ENCODE results near the gene PACSIN2.

Gene PACSIN2

GRCh38 chr22:42881298-42881697, 133.7 kb downstream of the PACSIN2 start:
- no peaks in the 10 kb centered on the region for H3K27me3 ChIP-seq (ENCODE audit: control insufficient read depth in 5 of 5, insufficient read depth in 4 of 5, low read length in 5 of 5)
- H3K9ac ChIP-seq (ENCODE audit: low read length in 5 of 5): no peak overlapping the region
- H3K36me3 ChIP-seq (ENCODE audit: control insufficient read depth in 5 of 5, insufficient read depth in 5 of 5, low read length in 5 of 5): peaks cover 0 to 100% (median 94%) of the 10 kb centered on the region in 5 donors
- H3K4me1 ChIP-seq (ENCODE audit: control insufficient read depth in 5 of 5, insufficient read depth in 5 of 5, low read length in 5 of 5): peaks cover 0 to 5% (median 0%) of the 10 kb centered on the region in 5 donors
- H3K27ac ChIP-seq (ENCODE audit: low read depth, low read length): no peak overlapping the region
- no peaks in the 10 kb centered on the region for H3K9me3 ChIP-seq (ENCODE audit: control insufficient read depth in 5 of 5, low read length in 5 of 5)
- H3K4me3 ChIP-seq (ENCODE audit: low read depth in 1 of 5, low read length in 5 of 5): no peak overlapping the region

DNA sequence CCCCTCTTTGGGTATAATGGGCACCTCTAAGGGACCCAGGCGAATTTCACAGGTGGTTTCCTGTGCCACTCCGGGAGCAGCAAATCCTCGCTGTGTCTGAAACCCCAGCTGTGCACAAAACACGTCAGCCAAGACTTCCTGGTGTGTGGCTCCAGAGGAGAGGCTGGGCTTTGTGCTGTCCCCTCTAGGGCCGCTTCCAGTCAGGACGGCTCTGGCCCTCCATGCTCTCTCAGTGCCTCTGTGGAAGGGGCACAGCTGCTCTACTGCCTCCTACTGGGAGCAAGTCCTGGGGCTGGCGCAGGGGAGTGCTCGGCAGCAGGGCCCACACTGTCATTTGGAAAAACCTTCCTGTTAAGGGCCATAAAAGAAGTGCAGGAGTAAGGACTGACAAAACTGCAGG, 134.1 kb downstream of the PACSIN2 start:
- Histone ChIP-seq H3K27me3 (ENCODE audit: control insufficient read depth in 5 of 5, insufficient read depth in 4 of 5, low read length in 5 of 5) (no peaks in the 10 kb centered on the region), H3K27ac (ENCODE audit: low read depth, low read length) (no peak overlapping the region), H3K36me3 (ENCODE audit: control insufficient read depth in 5 of 5, insufficient read depth in 5 of 5, low read length in 5 of 5) (peaks cover 0 to 100% (median 94%) of the 10 kb centered on the region in 5 donors), H3K9me3 (ENCODE audit: control insufficient read depth in 5 of 5, low read length in 5 of 5) (no peaks in the 10 kb centered on the region), H3K9ac (ENCODE audit: low read length in 5 of 5) (no peak overlapping the region), H3K4me1 (ENCODE audit: control insufficient read depth in 5 of 5, insufficient read depth in 5 of 5, low read length in 5 of 5) (peaks cover 0 to 5% (median 0%) of the 10 kb centered on the region in 5 donors), H3K4me3 (ENCODE audit: low read depth in 1 of 5, low read length in 5 of 5) (no peak overlapping the region)

DNA sequence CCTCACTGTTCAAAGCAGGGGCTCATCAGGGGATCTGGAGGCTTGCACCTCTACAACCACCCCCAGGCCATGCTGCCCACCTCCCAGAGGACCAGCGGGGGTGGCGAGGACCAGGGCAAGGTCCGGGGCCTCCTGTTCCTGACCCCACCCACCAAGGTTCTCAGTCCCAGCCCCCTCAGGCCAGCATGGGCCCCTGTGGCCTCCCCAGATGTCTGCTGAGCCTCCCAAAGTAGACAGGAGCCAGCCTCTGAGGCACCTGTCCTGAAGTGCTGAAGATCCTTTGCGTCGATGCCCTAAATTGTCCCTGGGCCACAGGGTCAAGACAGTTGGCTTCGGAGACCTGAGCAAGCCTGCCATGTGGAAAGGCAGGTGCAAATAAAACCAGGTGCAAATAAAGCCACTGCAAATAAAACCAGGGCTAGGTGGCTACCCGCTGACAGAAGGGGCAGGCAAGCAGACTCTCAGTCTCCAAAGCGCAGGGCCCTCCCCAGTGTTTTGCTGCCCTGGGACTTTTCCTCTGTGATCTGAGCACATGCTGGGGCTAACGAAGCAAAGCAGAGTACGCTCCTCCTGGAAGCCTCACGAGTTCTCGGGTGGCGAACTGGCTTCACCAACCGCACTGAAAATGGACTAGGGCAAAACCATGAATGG, 135.5 kb downstream of the PACSIN2 start:
- no peak overlapping the region for H3K9ac ChIP-seq (ENCODE audit: low read length in 5 of 5)
- no peaks in the 10 kb centered on the region for H3K27me3 ChIP-seq (ENCODE audit: control insufficient read depth in 5 of 5, insufficient read depth in 4 of 5, low read length in 5 of 5)
- peaks cover 0 to 98% (median 90%) of the 10 kb centered on the region in 5 donors for H3K36me3 ChIP-seq (ENCODE audit: control insufficient read depth in 5 of 5, insufficient read depth in 5 of 5, low read length in 5 of 5)
- H3K9me3 ChIP-seq (ENCODE audit: control insufficient read depth in 5 of 5, low read length in 5 of 5): no peaks in the 10 kb centered on the region
- peaks cover 0 to 5% (median 0%) of the 10 kb centered on the region in 5 donors for H3K4me1 ChIP-seq (ENCODE audit: control insufficient read depth in 5 of 5, insufficient read depth in 5 of 5, low read length in 5 of 5)
- H3K4me3 ChIP-seq (ENCODE audit: low read depth in 1 of 5, low read length in 5 of 5): no peak overlapping the region
- H3K27ac ChIP-seq (ENCODE audit: low read depth, low read length): no peak overlapping the region

DNA sequence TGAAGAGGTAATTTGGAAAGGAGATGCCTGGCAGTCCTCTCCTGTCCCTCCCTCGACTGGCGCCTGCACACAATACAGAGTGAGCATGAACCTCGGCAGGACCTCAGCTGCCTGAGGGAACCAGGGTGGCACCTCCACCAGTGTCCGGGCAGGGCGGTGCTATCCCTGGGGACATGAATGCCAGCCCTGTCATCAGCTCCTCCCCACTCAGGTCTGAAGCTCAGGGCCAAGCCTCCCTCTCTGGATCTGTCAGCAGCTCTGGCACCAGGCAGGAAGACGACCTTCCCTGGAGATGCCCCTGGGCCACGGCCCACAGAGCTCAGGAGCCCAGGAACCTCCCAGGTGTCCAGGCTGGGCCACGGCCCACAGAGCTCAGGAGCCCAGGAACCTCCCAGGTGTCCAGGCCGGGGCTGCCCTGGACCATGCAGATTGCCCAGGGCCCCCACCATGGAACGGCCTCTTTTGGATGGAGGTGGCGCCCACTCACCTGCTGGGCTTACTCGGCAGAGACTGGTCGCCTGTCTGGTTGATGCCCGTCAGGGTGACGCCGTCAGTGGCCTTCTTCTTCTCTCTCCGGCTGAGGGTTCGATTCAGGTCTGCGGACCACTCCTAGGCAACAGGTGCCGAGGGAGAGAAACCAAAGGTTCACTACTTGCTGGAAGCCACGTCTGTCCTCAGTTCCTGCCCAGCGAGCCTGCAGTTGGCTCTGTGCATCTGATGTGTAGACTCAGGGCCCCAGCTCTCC, 136.2 kb downstream of the PACSIN2 start:
- H3K4me3 ChIP-seq (ENCODE audit: low read depth in 1 of 5, low read length in 5 of 5): no peak overlapping the region
- H3K36me3 ChIP-seq (ENCODE audit: control insufficient read depth in 5 of 5, insufficient read depth in 5 of 5, low read length in 5 of 5): peaks cover 0 to 97% (median 89%) of the 10 kb centered on the region in 5 donors
- H3K9me3 ChIP-seq (ENCODE audit: control insufficient read depth in 5 of 5, low read length in 5 of 5): no peaks in the 10 kb centered on the region
- H3K9ac ChIP-seq (ENCODE audit: low read length in 5 of 5): no peak overlapping the region
- H3K27me3 ChIP-seq (ENCODE audit: control insufficient read depth in 5 of 5, insufficient read depth in 4 of 5, low read length in 5 of 5): no peaks in the 10 kb centered on the region
- H3K27ac ChIP-seq (ENCODE audit: low read depth, low read length): no peak overlapping the region
- peaks cover 0 to 5% (median 0%) of the 10 kb centered on the region in 5 donors for H3K4me1 ChIP-seq (ENCODE audit: control insufficient read depth in 5 of 5, insufficient read depth in 5 of 5, low read length in 5 of 5)

DNA sequence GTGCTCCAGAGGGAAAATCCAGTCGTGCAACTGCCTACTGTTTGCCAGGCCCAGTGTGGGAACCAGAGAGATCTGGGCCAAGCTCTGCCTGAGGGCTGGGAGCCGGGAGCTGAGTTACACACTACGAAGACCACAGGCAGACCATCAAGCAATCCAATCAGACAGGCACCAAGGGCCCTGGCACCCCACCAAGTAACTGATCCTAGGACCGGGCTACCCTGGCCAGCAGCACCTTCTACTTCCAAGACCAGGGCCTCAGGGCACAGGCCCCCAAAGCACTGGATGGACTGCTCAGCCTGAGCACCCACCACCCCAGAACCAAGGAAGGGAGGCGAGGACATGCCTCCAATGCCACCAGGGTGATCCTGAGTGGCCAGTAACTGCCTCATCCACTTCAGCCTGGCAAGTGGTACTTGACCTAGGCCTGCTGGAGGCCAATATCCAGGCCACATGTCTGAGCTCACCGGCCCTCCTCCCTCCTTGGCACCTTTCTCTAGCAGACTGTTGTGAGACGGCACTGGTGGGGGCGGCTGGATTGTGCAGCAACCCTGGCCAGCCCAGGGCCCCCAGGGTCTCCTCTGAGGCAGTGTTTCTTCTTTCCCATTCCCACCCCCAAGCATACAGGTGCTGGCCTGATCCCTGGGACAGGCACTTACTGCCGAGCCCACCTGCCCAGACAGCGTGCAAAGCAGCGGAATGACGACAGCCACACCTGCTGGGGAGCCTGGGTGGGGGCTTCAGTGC, 137.2 kb downstream of the PACSIN2 start:
- peaks cover 0 to 5% (median 0%) of the 10 kb centered on the region in 5 donors for H3K4me1 ChIP-seq (ENCODE audit: control insufficient read depth in 5 of 5, insufficient read depth in 5 of 5, low read length in 5 of 5)
- no peak overlapping the region for H3K9ac ChIP-seq (ENCODE audit: low read length in 5 of 5)
- no peak overlapping the region for H3K4me3 ChIP-seq (ENCODE audit: low read depth in 1 of 5, low read length in 5 of 5)
- no peak overlapping the region for H3K27ac ChIP-seq (ENCODE audit: low read depth, low read length)
- no peaks in the 10 kb centered on the region for H3K9me3 ChIP-seq (ENCODE audit: control insufficient read depth in 5 of 5, low read length in 5 of 5)
- no peaks in the 10 kb centered on the region for H3K27me3 ChIP-seq (ENCODE audit: control insufficient read depth in 5 of 5, insufficient read depth in 4 of 5, low read length in 5 of 5)
- H3K36me3 ChIP-seq (ENCODE audit: control insufficient read depth in 5 of 5, insufficient read depth in 5 of 5, low read length in 5 of 5): peaks cover 0 to 95% (median 89%) of the 10 kb centered on the region in 5 donors

GRCh38 chr22:42877158-42877557, 137.8 kb downstream of the PACSIN2 start:
- Histone ChIP-seq H3K27ac (ENCODE audit: low read depth, low read length) (no peak overlapping the region), H3K36me3 (ENCODE audit: control insufficient read depth in 5 of 5, insufficient read depth in 5 of 5, low read length in 5 of 5) (peaks cover 0 to 95% (median 89%) of the 10 kb centered on the region in 5 donors), H3K27me3 (ENCODE audit: control insufficient read depth in 5 of 5, insufficient read depth in 4 of 5, low read length in 5 of 5) (no peaks in the 10 kb centered on the region), H3K9me3 (ENCODE audit: control insufficient read depth in 5 of 5, low read length in 5 of 5) (no peaks in the 10 kb centered on the region), H3K9ac (ENCODE audit: low read length in 5 of 5) (no peak overlapping the region), H3K4me3 (ENCODE audit: low read depth in 1 of 5, low read length in 5 of 5) (no peak overlapping the region), H3K4me1 (ENCODE audit: control insufficient read depth in 5 of 5, insufficient read depth in 5 of 5, low read length in 5 of 5) (peaks cover 0 to 5% (median 0%) of the 10 kb centered on the region in 5 donors)

DNA sequence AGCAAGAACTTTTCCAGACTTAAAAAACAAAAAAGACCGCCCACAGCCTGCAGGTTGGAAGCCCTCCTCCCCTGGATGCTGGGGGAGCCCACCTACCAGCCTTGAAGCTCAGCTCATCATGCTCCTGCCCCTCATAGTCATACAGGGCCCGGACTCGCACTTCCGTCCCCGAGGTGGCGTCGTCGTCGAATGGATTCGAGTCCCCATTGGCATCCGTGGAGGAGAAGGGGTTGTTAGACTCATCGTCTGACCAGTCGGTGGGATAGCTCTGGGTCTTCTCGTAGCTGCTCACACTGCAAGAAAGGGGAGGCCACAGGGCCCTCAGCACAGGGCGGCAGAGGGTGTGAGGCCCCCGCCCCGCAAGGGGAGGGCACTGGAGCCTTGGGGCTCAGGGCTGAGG, 138.9 kb downstream of the PACSIN2 start:
- no peaks in the 10 kb centered on the region for H3K27me3 ChIP-seq (ENCODE audit: control insufficient read depth in 5 of 5, insufficient read depth in 4 of 5, low read length in 5 of 5)
- peaks cover 0 to 95% (median 90%) of the 10 kb centered on the region in 5 donors for H3K36me3 ChIP-seq (ENCODE audit: control insufficient read depth in 5 of 5, insufficient read depth in 5 of 5, low read length in 5 of 5)
- H3K4me1 ChIP-seq (ENCODE audit: control insufficient read depth in 5 of 5, insufficient read depth in 5 of 5, low read length in 5 of 5): peaks cover 0 to 5% (median 0%) of the 10 kb centered on the region in 5 donors

DNA sequence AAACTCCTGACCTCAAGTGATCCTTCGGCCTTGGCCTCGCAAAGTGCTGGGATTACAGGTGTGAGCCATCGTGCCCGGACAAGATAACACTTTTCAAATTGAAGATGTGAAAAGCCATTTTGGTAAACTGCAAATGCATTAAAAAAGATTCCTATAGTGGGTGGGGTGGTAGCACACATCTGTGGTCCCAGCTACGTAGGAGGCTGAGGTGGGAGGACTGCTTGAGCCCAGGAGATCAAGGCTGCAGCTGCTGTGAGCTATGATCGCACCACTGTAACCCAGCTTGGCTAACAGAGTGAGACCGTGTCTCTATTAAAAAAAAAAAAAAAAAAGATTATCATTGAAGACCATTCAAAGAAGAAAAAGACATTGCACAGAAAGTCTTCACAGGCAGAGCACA, 140.9 kb downstream of the PACSIN2 start:
- no peaks in the 10 kb centered on the region for H3K9me3 ChIP-seq (ENCODE audit: control insufficient read depth in 5 of 5, low read length in 5 of 5)
- H3K9ac ChIP-seq (ENCODE audit: low read length in 5 of 5): no peak overlapping the region
- peaks cover 3 to 90% (median 78%) of the 10 kb centered on the region in 5 donors for H3K36me3 ChIP-seq (ENCODE audit: control insufficient read depth in 5 of 5, insufficient read depth in 5 of 5, low read length in 5 of 5)

More for the DNA sequence above, 138.9 kb downstream of the PACSIN2 start:
- Histone ChIP-seq H3K9ac (ENCODE audit: low read length in 5 of 5) (no peak overlapping the region), H3K27ac (ENCODE audit: low read depth, low read length) (no peak overlapping the region), H3K4me3 (ENCODE audit: low read depth in 1 of 5, low read length in 5 of 5) (no peak overlapping the region), H3K9me3 (ENCODE audit: control insufficient read depth in 5 of 5, low read length in 5 of 5) (no peaks in the 10 kb centered on the region)

GRCh38 chr22:42873356-42873755, 141.6 kb downstream of the PACSIN2 start:
- Histone ChIP-seq H3K4me1 (ENCODE audit: control insufficient read depth in 5 of 5, insufficient read depth in 5 of 5, low read length in 5 of 5) (peaks cover 0 to 12% (median 10%) of the 10 kb centered on the region in 5 donors), H3K9me3 (ENCODE audit: control insufficient read depth in 5 of 5, low read length in 5 of 5) (no peaks in the 10 kb centered on the region), H3K27ac (ENCODE audit: low read depth, low read length) (no peak overlapping the region), H3K9ac (ENCODE audit: low read length in 5 of 5) (no peak overlapping the region), H3K4me3 (ENCODE audit: low read depth in 1 of 5, low read length in 5 of 5) (no peak overlapping the region), H3K27me3 (ENCODE audit: control insufficient read depth in 5 of 5, insufficient read depth in 4 of 5, low read length in 5 of 5) (no peaks in the 10 kb centered on the region), H3K36me3 (ENCODE audit: control insufficient read depth in 5 of 5, insufficient read depth in 5 of 5, low read length in 5 of 5) (peaks cover 3 to 87% (median 72%) of the 10 kb centered on the region in 5 donors)

More for the DNA sequence above, 140.9 kb downstream of the PACSIN2 start:
- H3K27me3 ChIP-seq (ENCODE audit: control insufficient read depth in 5 of 5, insufficient read depth in 4 of 5, low read length in 5 of 5): no peaks in the 10 kb centered on the region
- no peak overlapping the region for H3K4me3 ChIP-seq (ENCODE audit: low read depth in 1 of 5, low read length in 5 of 5)
- H3K4me1 ChIP-seq (ENCODE audit: control insufficient read depth in 5 of 5, insufficient read depth in 5 of 5, low read length in 5 of 5): peaks cover 0 to 6% (median 4%) of the 10 kb centered on the region in 5 donors
- H3K27ac ChIP-seq (ENCODE audit: low read depth, low read length): no peak overlapping the region

All from subcutaneous abdominal adipose tissue (tissue), 5 donors.